Measurements from ENCODE around the gene TARS2. TPM values are rescaled to one million over a fixed set of nuclear protein-coding genes. Genes with fewer than 3 reads are reported as not detected.

The TARS2 gene
- polyA plus RNA-seq, 2 of the 4 experiments (the other 2 are of a cell fraction) = 19.4 to 21.6 TPM

- ATAC-seq (no peak), DNase-seq (ENCODE audit: low read depth in 1 of 2, low spot score in 1 of 2) (no peak), FAIRE-seq (no peak)
- CTCF ChIA-PET = interaction anchor here (0.7 to 12.4 kb wide), 4 partner anchors 9 to 132 kb away, joined by 4 to 114 read pairs (median 6); no protein-coding TSS in a partner anchor
- H3K4me1 ChIP-seq = 0 out of 3 replicates have a peak, but pooled peaks cover 17% of the 10 kb centered on the region
- H3K4me3 ChIP-seq = no peak overlapping the region
- H3K4me2 ChIP-seq = no peak overlapping the region
- whole genome bisulfite sequencing (ENCODE audit: missing lambda C conversion rate) = 81% methylated on average over 6 of the region's 7 CpGs
- POLR2A ChIA-PET = interaction anchor here (0.7 kb wide), 1 partner anchor 244 kb away, joined by 5 read pairs; no protein-coding TSS in a partner anchor
- no peak overlapping the region for H3K27ac ChIP-seq
- H3K9me3 ChIP-seq = no peaks in the 10 kb centered on the region
- no peak for TF ChIP-seq HDAC2 (IDR thresholded peaks at IDR 0.05)
- no peak for TF ChIP-seq RAD21 (conservative IDR thresholded peaks at IDR 0.05 in 1 of 2, IDR thresholded peaks at IDR 0.05 in 1 of 2)
- TF ChIP-seq, protein P1, sequence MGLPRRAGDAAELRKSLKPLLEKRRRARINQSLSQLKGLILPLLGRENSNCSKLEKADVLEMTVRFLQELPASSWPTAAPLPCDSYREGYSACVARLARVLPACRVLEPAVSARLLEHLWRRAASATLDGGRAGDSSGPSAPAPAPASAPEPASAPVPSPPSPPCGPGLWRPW (IDR thresholded peaks at IDR 0.05) = no peak
- no peak for TF ChIP-seq CBX2 (IDR thresholded peaks at IDR 0.05; ENCODE audit: borderline replicate concordance, low read depth)
- TF ChIP-seq PHF8 (IDR thresholded peaks at IDR 0.05; ENCODE audit: borderline replicate concordance, low read depth) = no peak
- TF ChIP-seq ZFP36 (IDR thresholded peaks at IDR 0.05; ENCODE audit: borderline replicate concordance, partially characterized antibody) = no peak
- no peak for TF ChIP-seq EHMT2 (IDR thresholded peaks at IDR 0.05; ENCODE audit: low read depth)
- TF ChIP-seq NR3C1 (IDR thresholded peaks at IDR 0.05) = no peak
- TF ChIP-seq ZNF302 (CRISPR knock-in tag; IDR thresholded peaks at IDR 0.05) = no peak
- TF ChIP-seq ZSCAN20 (CRISPR knock-in tag; IDR thresholded peaks at IDR 0.05) = no peak
- TF ChIP-seq JUN (IDR thresholded peaks at IDR 0.05) = no peak
- TF ChIP-seq, protein P2, sequence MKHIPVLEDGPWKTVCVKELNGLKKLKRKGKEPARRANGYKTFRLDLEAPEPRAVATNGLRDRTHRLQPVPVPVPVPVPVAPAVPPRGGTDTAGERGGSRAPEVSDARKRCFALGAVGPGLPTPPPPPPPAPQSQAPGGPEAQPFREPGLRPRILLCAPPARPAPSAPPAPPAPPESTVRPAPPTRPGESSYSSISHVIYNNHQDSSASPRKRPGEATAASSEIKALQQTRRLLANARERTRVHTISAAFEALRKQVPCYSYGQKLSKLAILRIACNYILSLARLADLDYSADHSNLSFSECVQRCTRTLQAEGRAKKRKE (CRISPR knock-in tag; IDR thresholded peaks at IDR 0.05; ENCODE audit: low read depth) = no peak
- no peak for TF ChIP-seq CHD4 (IDR thresholded peaks at IDR 0.05; ENCODE audit: borderline replicate concordance)
- TF ChIP-seq RCOR1 (IDR thresholded peaks at IDR 0.05; ENCODE audit: low read depth, low read length) = no peak
- TF ChIP-seq, protein P3, sequence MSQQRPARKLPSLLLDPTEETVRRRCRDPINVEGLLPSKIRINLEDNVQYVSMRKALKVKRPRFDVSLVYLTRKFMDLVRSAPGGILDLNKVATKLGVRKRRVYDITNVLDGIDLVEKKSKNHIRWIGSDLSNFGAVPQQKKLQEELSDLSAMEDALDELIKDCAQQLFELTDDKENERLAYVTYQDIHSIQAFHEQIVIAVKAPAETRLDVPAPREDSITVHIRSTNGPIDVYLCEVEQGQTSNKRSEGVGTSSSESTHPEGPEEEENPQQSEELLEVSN (IDR thresholded peaks at IDR 0.05; ENCODE audit: borderline replicate concordance, low read depth) = no peak
These were observed 26.2 kb downstream of the TARS2 start for GRCh38 chr1:150513351-150513791.

GRCh38 chr1:150514260-150514659 lies 27.0 kb downstream of the TARS2 start:
- ATAC-seq = no peak
- H3K9me3 ChIP-seq = no peaks in the 10 kb centered on the region
- no peak overlapping the region for H3K4me3 ChIP-seq
- WGBS (ENCODE audit: missing lambda C conversion rate) = 89% methylated on average over 9 of the region's 9 CpGs
- no peak for DNase-seq (ENCODE audit: low read depth in 1 of 2, low spot score in 1 of 2)
- H3K4me1 ChIP-seq = 0 out of 3 replicates have a peak, but pooled peaks cover 17% of the 10 kb centered on the region
- POLR2A ChIA-PET = no interaction called here
- no peak overlapping the region for H3K27ac ChIP-seq
- TF ChIP-seq EP300 (IDR thresholded peaks at IDR 0.05) = no peak
- no peak for TF ChIP-seq ELK1 (IDR thresholded peaks at IDR 0.05; ENCODE audit: low read depth, low read length)
- TF ChIP-seq HOXA7 (CRISPR knock-in tag; IDR thresholded peaks at IDR 0.05) = no peak
- no peak for FAIRE-seq
- H3K4me2 ChIP-seq = no peak overlapping the region; the same call in 2 of the 3 replicates
- CTCF ChIA-PET = interaction anchor here (0.6 to 12.4 kb wide), 5 partner anchors 10 to 107 kb away, joined by 3 to 114 read pairs (median 8); partner anchors contain the start of gene TARS2

GRCh38 chr1:150514913-150515327 lies 27.7 kb downstream of the TARS2 start:
- no peak for FAIRE-seq
- Histone ChIP-seq H3K4me3 (peak overlapping the region; percentile 50), H3K4me1 (0 out of 3 replicates have a peak, but pooled peaks cover 17% of the 10 kb centered on the region), H3K27ac (peak overlapping the region; percentile 69 to 94), H3K9me3 (no peaks in the 10 kb centered on the region), H3K4me2 (peak overlapping the region; percentile 91)
- 47% methylated on average over 21 of the region's 21 CpGs for WGBS (ENCODE audit: missing lambda C conversion rate)
- CTCF ChIA-PET = interaction anchor here (0.6 to 12.4 kb wide), 7 partner anchors 10 to 331 kb away, joined by 3 to 114 read pairs (median 4); partner anchors contain the start of gene TARS2
- TF ChIP-seq, protein P3 (IDR thresholded peaks at IDR 0.05; ENCODE audit: borderline replicate concordance, low read depth) = no peak
- TF ChIP-seq KDM5A (IDR thresholded peaks at IDR 0.05) (no peak), BHLHE40 (IDR thresholded peaks at IDR 0.05; ENCODE audit: low read depth, low read length) (no peak)
- no peak; a peak in 1 of 6 replicates for ATAC-seq
- POLR2A ChIA-PET = interaction anchor here (0.5 to 2.3 kb wide), 11 partner anchors 10 to 215 kb away, joined by 3 to 17 read pairs (median 4); partner anchors contain the start of genes MCL1, RPRD2 and TARS2
- no peak for DNase-seq (ENCODE audit: low read depth in 1 of 2, low spot score in 1 of 2)
